ENCODE data around the gene IWS1.

DNA sequence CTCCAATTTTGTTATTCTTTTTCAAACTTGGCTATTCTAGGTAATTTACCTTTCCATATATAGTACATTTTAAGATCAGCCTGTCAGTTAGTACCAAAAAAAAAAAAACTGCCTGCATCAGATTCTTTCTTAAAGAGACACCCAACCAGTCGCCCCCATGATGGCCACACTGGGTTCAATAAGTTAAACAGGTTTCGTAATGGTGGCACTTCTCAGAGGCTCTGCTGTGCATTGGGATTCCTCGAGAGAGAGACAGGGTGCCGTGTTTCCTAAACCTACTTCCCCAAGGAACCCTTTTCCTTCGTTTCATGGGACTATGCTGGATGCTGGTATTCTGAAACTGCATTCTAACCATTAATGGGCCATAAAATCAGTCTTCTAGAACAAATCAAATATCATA, 46.6 kb upstream of the IWS1 start:
- TF ChIP-seq GATA2 (IDR thresholded peaks at IDR 0.05; ENCODE audit: low read depth, low read length) (no peak), GATA3 (IDR thresholded peaks at IDR 0.05; ENCODE audit: low read depth, low read length) (no peak)
